ENCODE data around the gene ZNFX1. TPM values are rescaled to one million over a fixed set of nuclear protein-coding genes. Genes with fewer than 3 reads are reported as not detected.
A peak's percentile ranks its signal among the peaks of the same experiment; 100 is the strongest.

The ZNFX1 gene
- polyA plus RNA-seq, 2 of the 4 experiments (the other 2 are of a cell fraction): 6.0 to 11.5 TPM

- no peak for TF ChIP-seq NPAS2 (CRISPR knock-in tag; IDR thresholded peaks at IDR 0.05; ENCODE audit: borderline replicate concordance)
- no peak for TF ChIP-seq CEBPB (IDR thresholded peaks at IDR 0.05)
- no peak for TF ChIP-seq KDM1A (IDR thresholded peaks at IDR 0.05; ENCODE audit: low read depth)
- TF ChIP-seq, protein P1, sequence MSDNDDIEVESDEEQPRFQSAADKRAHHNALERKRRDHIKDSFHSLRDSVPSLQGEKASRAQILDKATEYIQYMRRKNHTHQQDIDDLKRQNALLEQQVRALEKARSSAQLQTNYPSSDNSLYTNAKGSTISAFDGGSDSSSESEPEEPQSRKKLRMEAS (IDR thresholded peaks at IDR 0.05): no peak; the same call in 1 of the 2 replicates
- TF ChIP-seq, protein P2, sequence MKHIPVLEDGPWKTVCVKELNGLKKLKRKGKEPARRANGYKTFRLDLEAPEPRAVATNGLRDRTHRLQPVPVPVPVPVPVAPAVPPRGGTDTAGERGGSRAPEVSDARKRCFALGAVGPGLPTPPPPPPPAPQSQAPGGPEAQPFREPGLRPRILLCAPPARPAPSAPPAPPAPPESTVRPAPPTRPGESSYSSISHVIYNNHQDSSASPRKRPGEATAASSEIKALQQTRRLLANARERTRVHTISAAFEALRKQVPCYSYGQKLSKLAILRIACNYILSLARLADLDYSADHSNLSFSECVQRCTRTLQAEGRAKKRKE (CRISPR knock-in tag; IDR thresholded peaks at IDR 0.05; ENCODE audit: low read depth): no peak
- peak; percentile 34; the same call in 1 of the 2 replicates for TF ChIP-seq POLR2AphosphoS2 (conservative IDR thresholded peaks at IDR 0.05; ENCODE audit: low read length)
- TF ChIP-seq, protein P3, sequence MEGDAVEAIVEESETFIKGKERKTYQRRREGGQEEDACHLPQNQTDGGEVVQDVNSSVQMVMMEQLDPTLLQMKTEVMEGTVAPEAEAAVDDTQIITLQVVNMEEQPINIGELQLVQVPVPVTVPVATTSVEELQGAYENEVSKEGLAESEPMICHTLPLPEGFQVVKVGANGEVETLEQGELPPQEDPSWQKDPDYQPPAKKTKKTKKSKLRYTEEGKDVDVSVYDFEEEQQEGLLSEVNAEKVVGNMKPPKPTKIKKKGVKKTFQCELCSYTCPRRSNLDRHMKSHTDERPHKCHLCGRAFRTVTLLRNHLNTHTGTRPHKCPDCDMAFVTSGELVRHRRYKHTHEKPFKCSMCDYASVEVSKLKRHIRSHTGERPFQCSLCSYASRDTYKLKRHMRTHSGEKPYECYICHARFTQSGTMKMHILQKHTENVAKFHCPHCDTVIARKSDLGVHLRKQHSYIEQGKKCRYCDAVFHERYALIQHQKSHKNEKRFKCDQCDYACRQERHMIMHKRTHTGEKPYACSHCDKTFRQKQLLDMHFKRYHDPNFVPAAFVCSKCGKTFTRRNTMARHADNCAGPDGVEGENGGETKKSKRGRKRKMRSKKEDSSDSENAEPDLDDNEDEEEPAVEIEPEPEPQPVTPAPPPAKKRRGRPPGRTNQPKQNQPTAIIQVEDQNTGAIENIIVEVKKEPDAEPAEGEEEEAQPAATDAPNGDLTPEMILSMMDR (IDR thresholded peaks at IDR 0.05): no peak
- TF ChIP-seq JUNB (IDR thresholded peaks at IDR 0.05): no peak
- no peak for TF ChIP-seq ZSCAN20 (CRISPR knock-in tag; IDR thresholded peaks at IDR 0.05)
- no peak for TF ChIP-seq RFX5 (IDR thresholded peaks at IDR 0.05)
- TF ChIP-seq, protein P4, sequence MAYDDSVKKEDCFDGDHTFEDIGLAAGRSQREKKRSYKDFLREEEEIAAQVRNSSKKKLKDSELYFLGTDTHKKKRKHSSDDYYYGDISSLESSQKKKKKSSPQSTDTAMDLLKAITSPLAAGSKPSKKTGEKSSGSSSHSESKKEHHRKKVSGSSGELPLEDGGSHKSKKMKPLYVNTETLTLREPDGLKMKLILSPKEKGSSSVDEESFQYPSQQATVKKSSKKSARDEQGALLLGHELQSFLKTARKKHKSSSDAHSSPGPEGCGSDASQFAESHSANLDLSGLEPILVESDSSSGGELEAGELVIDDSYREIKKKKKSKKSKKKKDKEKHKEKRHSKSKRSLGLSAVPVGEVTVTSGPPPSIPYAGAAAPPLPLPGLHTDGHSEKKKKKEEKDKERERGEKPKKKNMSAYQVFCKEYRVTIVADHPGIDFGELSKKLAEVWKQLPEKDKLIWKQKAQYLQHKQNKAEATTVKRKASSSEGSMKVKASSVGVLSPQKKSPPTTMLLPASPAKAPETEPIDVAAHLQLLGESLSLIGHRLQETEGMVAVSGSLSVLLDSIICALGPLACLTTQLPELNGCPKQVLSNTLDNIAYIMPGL (CRISPR knock-in tag; IDR thresholded peaks at IDR 0.05; ENCODE audit: borderline replicate concordance): no peak
- TF ChIP-seq, protein P5, sequence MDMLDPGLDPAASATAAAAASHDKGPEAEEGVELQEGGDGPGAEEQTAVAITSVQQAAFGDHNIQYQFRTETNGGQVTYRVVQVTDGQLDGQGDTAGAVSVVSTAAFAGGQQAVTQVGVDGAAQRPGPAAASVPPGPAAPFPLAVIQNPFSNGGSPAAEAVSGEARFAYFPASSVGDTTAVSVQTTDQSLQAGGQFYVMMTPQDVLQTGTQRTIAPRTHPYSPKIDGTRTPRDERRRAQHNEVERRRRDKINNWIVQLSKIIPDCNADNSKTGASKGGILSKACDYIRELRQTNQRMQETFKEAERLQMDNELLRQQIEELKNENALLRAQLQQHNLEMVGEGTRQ (IDR thresholded peaks at IDR 0.05): no peak
- TF ChIP-seq E2F6 (IDR thresholded peaks at IDR 0.05; ENCODE audit: borderline replicate concordance, low read depth): no peak
- no peak for TF ChIP-seq PHF8 (IDR thresholded peaks at IDR 0.05; ENCODE audit: borderline replicate concordance, low read depth)
- TF ChIP-seq KDM5A (IDR thresholded peaks at IDR 0.05): no peak
- no peak for TF ChIP-seq HES2 (IDR thresholded peaks at IDR 0.05)
- no peak for TF ChIP-seq MYC (IDR thresholded peaks at IDR 0.05; ENCODE audit: borderline replicate concordance, low read length)
- TF ChIP-seq ESRRA (IDR thresholded peaks at IDR 0.05; ENCODE audit: borderline replicate concordance, low read length): no peak
- TF ChIP-seq, protein P6, sequence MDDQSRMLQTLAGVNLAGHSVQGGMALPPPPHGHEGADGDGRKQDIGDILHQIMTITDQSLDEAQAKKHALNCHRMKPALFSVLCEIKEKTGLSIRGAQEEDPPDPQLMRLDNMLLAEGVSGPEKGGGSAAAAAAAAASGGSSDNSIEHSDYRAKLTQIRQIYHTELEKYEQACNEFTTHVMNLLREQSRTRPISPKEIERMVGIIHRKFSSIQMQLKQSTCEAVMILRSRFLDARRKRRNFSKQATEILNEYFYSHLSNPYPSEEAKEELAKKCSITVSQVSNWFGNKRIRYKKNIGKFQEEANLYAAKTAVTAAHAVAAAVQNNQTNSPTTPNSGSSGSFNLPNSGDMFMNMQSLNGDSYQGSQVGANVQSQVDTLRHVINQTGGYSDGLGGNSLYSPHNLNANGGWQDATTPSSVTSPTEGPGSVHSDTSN (IDR thresholded peaks at IDR 0.05): no peak
- TF ChIP-seq ZNF302 (CRISPR knock-in tag; IDR thresholded peaks at IDR 0.05): no peak
- TF ChIP-seq POLR2A (IDR thresholded peaks at IDR 0.05; ENCODE audit: low read length): no peak
- TF ChIP-seq NR3C1 (IDR thresholded peaks at IDR 0.05): no peak
- peak in 1 of 2 experiments; percentile 21; a peak in 3 of 5 replicates for TF ChIP-seq JUN (IDR thresholded peaks at IDR 0.05)
- TF ChIP-seq TFCP2L1 (CRISPR knock-in tag; IDR thresholded peaks at IDR 0.05): peak; percentile 42; the same call in 1 of the 2 replicates
These were observed 12.8 kb upstream of the ZNFX1 start (continued) for GRCh38 chr20:49290608-49291191.
